ENCODE data around the gene AKIP1.
"Not testable (repeated sequence)": the region's sequence is repeated elsewhere in the genome, so short reads cannot be mapped to it uniquely, and the experiment has no call there.

The AKIP1 gene

DNA sequence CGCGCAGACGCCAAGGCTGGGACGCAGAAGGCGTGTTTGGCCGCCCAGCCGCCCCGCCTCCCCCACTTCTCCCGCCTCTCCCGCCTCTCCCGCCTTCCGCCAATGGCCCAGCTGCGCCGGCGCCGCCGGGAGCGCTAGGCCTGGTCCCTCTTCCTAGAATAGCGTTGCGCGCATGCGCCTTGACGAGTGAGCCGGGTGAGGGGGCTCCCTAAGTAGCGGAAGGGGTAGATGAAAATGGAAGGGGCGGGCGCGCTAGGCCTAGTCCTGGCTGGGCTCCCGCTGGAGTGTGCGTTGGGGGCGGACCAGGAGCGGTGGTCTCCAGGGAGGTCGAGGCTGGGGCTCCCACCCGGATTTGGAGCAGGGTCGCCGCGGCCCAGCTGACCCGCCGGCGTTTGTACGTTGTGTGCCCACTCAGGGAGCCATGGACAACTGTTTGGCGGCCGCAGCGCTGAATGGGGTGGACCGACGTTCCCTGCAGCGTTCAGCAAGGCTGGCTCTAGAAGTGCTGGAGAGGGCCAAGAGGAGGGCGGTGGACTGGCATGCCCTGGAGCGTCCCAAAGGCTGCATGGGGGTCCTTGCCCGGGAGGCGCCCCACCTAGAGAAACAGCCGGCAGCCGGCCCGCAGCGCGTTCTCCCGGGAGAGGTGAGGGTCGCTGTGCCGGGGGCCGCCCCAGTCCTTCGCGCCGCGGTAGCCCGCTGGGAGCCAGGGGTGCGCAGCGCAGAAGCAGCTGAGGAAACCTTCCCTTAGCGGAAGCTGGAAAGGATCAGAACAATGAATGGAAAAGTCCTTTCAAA lies at the start of gene AKIP1:
Gene AKIP1, plus strand, starts transcription at position 161 of the 795 bp plus-strand sequence. Its CDS starts 261 bp downstream, at position 422.
- peak; percentile 98 for DNase-seq

GRCh38 chr11:8863838-8864237 lies 47.2 kb upstream of the AKIP1 start:
- DNase-seq: no peak

DNA sequence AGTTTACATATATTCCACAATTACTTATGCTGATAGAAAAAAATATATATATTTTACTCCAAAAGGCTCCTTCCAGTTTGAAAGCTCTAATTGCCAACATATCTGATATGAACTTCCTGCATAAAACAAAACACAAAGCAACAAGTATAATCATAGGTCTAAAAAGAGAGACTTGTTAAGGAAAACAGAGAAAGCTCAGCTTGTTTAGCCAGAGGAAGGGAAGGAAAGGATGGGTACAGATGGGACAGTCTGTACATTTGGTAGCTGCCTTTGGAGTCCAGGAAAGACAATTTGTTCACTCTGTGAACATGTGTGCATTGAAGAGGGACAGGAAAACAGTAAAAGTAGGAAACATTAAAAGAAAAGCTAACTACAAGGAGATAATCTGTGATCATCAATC lies 45.7 kb upstream of the AKIP1 start:
- no peak for DNase-seq

DNA sequence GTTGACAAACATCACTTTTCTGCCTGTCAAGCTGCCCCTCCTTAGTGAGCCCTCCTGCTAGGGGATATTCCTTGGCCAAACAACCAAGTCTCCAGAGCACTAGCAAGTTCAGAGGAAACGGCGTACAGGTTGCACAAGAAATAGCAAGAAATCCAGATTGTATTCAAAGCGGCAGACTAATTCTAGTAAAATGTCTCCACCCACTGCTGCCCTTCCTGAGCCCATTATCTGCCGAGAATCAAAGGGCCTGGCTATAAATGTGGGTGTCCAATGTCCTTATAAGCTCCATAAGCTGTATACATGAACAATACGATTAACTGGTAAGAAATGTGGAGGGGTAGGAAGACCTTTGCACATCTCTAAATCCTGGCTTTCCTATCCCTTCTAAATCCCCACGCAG lies 44.0 kb upstream of the AKIP1 start:
- DNase-seq: no peak

GRCh38 chr11:8867931-8868631 lies 42.9 kb upstream of the AKIP1 start:
- DNase-seq: no peak

DNA sequence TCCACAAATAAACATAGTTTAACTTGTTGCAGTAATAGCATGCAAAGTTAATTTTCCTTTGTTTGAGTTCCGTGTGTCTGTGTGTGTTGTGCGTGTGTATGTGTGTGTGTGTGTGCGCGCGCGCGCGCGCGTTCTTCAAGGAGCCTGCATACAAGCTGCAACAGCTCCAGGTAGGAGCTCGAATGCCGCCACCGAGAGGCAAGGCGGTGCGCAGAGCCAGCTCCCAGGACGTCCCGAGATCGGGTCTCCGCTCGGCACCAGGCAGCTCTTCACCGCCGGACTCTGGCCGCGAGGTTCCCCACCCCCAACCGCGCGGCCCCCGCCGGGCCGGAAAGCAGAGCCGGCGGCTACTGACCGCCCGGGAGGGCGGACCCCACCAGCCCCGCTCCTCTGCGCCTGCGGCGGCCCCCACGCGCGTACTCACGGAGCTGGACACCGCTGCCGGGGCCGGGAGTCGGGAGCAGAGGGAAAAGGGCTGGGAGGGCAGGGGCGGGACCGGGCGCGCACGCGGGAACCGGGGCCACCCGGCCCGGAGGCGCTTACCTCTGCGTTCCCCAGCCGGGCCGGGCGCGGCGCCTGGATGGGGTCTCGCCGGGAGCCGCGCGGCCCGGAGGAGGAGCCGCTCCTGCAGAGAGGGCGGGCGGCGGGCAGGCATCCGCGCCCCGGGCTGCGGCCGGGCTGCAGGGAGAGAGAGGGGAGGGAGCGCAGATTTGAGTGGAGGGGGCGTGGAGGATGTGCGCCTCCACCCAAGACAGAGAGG lies 40.4 kb upstream of the AKIP1 start:
- peak; percentile 25 to 42 for DNase-seq

DNA sequence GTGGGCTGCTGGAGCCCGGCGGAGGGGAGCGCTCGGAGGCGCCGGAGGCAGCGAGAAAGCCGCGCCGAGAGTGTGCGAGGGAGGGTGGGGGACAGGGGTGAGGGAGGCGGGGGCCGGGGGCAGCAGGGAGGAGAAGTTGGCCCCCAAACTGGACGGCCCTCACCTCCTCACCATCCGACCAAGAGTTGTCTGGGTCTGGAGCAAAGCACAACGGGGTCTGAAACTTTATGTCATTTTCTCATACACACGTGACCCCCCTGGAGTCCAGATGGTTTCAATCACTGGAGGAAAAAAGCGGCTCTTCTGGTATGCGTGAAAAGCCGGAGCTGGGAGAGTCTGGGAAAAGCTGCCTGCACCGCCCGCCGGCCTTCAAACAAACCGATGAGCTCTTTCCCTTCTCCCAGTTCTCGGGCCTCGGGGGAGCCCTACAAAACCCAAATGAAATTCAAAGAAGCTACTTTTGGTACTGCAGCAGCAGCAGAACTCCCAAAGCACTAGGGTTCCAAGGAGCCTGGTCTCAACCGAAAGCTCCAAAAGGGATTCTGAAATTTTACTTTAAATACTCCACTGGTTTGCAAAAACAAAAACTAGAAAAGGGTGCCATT lies 39.7 kb upstream of the AKIP1 start:
- DNase-seq: peak in 1 of 2 experiments; percentile 10

DNA sequence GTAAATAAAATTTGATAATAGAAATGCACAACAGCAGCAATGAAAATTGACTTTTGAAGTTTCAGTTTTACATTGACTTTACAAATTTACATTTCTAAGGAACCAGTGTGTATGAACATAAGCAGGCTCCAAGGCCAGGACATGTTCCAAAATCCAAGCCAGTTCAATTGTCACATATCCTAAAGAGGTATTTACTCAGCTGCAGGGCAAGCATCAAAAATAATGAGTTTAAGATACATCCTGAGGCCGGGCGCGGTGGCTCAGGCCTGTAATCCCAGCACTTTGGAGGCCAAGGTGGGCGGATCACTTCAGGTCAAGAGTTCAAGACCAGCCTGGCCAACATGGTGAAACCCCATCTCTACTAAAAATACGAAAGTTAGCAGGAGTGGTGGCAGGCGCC lies 39.0 kb upstream of the AKIP1 start:
- DNase-seq: no peak

DNA sequence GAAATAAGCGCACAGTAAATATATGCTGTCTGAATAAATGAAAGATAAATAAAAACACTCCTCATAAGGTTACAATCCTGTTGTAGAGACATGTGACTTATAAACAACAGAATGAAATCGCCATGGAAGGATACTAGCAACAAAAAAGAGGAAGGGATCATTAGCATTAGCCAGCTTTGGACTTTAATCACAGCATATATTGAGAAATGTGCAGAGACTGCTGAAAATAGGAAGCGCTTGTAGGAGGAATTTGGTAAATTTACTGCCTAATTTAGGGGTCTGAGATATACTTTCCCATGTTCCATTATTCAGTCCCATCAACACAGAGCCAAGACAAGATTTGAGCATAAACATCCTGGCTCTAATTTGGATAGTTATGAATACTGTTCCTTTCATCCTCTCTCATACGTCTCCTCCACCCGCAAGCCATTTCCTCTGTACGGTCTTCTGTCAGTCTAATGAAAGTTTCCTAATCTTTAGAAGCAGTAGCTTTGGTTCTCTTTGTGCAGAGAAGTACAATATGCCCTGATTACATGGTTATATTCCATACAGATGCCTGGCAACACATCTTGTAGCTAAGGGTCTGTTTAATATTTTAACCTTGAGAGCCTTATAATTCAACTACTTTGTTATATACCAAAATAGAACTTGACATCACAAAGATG lies 37.1 kb upstream of the AKIP1 start:
- no peak for DNase-seq

- no peak for DNase-seq
Observed at GRCh38 chr11:8878771-8879170, 32.2 kb upstream of the AKIP1 start.

- DNase-seq: not testable (repeated sequence)
Observed at GRCh38 chr11:8881585-8881984, 29.4 kb upstream of the AKIP1 start.

- no peak for DNase-seq
Observed at GRCh38 chr11:8886322-8886721, 24.7 kb upstream of the AKIP1 start.

DNA sequence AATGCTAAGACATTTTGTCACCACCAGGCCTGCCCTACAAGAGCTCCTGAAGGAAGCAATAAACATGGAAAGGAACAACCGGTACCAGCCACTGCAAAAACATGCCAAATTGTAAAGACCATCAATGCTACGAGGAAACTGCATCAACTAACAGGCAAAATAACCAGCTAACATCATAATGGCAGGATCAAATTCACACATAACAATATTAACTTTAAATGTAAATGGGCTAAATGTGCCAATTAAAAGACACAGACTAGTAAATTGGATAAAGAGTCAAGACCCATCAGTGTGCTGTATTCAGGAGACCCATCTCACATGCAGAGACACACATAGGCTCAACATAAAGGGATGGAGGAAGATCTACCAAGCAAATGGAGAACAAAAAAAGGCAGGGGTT lies 19.8 kb upstream of the AKIP1 start:
- DNase-seq: not testable (repeated sequence)

GRCh38 chr11:8899119-8899753 lies 11.8 kb upstream of the AKIP1 start:
- no peak for DNase-seq

DNA sequence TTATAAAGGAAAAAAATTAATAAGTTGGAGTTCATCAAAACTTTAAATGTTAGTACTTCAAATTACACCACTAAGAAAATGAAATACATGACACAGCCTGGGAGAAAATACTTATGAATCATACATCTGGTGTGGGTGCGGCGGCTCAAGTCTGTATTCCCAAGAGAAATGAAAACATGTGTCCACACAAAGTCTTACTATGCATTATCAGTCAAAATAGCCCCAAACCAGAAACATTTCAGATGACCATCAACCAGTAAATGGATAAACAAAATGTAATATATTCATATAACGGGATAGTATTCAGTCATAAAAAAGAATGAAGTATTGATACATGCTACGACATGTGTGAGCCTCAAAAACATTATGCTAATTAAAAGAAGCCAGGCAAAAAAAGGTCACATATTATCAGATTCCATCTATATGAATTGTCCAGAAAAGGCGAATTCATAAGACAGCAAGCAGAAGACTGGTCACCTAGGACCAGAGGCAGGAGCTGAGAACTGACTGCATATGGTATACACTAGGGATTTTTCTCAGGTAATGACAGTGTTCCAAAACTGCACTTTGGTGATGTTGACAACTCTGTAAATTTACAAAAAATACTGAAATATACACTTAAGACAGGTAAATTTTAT lies 5.3 kb upstream of the AKIP1 start:
- no peak for DNase-seq

DNA sequence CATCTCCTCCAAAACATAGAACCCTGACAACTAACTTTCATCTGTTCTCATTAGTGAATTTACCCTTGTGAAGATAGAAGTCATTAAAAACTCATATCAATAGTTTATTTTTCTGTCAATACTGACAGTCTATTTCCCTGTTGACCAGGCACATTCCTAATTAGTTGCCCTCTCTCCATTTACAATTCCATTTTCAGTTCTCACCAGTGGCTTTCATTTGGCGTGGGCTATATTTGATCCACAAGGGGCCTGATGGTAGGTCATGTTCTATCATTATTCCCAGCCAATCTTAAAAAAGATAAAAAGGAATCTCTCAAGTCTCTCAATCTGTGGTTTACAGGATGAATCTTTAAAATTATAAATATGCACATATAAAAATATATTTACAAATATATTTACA lies 3.9 kb upstream of the AKIP1 start:
- no peak for DNase-seq

GRCh38 chr11:8908099-8908498 lies 2.9 kb upstream of the AKIP1 start:
- no peak for DNase-seq

GRCh38 chr11:8910649-8911026 lies 351 bp upstream of the AKIP1 start:
- DNase-seq: no peak

DNA sequence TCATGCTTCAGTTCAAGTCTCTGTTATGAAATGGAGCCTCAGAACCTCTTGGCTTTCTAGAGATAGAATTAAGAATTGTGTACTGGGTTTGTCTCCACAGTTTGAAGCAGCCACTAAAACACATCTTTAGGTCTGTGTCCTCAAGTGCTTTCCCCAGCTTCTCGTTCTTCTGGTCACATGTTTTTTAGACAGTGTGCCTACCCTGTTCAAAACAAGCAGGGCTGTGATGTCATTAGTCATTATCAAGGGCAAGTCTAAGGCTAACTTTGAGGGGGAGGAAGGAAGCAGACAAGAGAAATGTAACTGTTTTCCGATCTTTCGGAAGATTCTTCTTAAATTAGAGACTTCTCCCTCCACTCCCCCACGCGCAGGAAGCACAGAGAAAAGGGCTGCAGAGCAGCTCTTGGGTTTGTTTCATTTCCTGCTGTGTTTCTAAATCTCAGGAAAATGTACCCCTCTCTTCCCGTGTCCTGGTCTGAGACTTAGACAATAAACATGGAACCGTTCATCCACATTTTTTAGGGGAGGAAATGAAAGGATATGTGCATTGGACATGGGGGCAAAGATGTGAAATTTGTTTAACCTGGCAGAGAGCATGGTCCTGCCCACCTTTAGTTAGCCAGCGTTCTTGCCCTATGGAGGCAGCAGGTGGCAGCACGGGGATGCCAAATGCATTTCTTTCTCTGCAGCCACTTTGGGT lies 3.1 kb downstream of the AKIP1 start:
- DNase-seq: peak; percentile 25 to 33

DNA sequence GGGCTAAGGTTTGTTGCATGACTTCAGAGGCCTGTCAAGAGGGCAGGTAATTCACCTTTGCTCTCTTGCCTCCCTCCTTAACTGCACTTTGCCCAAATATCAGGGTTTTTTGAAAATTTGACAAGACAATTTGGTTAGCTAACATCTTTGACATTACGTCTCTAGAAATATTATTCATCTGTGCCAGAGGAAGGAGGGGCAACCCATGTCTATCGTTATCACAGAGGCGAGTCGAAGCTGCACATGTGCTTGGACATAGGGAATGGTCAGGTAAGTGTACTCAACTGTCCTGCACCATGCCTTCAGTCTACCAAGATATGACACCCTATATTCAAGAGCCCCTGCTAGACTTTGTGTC lies 3.7 kb downstream of the AKIP1 start:
- no peak for DNase-seq
